T-helper 2 cell treated with Interferon-gamma antibody and Interleukin-4, amounts not matched to agents 5 μg/mL and 100 μg/mL, for 36 hours (primary cell): ENCODE measurements around the gene KIF26A.

Experiments used
- DNase-seq: peaks from one replicate; pipeline ENCODE4 v3.0.0; 2021; ENCODE audit warnings: low spot score
- H3K27ac Mint-ChIP-seq: one replicate; pipeline ENCODE4 v1.8.0; 2021; ENCODE audit warnings: mild to moderate bottlenecking, mixed read lengths
- H3K27me3 Mint-ChIP-seq: one replicate; pipeline ENCODE4 v1.8.0; 2021; ENCODE audit warnings: low read depth, mixed read lengths
- H3K36me3 Mint-ChIP-seq: one replicate; pipeline ENCODE4 v1.8.0; 2021; ENCODE audit warnings: low read depth, mixed read lengths
- H3K4me1 Mint-ChIP-seq: one replicate; pipeline ENCODE4 v1.8.0; 2021; ENCODE audit warnings: low read depth, mixed read lengths
- H3K4me3 Mint-ChIP-seq: one replicate; pipeline ENCODE4 v1.8.0; 2022; ENCODE audit warnings: mild to moderate bottlenecking, moderate library complexity, mixed read lengths
- H3K9me3 Mint-ChIP-seq: one replicate; pipeline ENCODE4 v1.8.0; 2021; ENCODE audit warnings: mixed read lengths

Gene KIF26A

DNA sequence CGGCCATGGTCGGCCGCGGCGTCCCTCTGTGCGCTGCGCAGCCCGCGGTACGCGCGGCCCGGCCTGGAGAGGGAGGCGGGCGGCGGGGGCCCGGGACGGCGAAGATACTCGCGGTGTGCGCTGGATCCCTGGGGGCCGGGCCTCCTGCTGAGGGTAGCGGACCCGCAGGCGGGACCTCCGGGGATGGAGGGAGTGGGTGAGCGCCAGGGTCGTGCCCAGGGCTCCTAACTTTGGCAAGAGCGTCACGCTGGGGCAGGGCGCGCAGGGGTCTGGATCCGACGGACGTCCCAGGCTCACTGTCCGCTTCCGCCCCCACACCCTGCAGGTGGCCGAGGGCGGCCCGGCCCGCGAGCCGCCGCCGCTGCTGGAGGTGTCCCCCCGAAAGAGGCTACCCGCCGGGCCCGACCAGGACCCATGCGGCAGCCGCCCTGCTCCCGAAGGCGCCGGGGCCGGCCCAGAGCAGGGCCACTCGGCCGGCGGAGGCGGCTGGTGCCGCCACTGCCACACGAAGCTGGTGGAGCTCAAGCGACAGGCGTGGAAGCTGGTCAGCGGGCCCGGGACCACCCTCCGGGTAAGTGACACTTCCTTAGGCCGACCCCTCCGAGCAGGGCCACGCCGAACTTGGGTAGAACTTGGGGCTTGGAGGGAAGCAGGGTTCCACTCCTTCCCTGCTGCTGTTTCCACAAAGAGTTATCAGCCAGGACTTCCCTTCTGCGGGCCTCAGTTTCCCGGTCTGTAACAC, 502 bp downstream of the KIF26A start:
- H3K9me3 Mint-ChIP-seq, result no peaks in the 10 kb centered on the region
- peaks cover 3% of the 10 kb centered on the region for H3K4me1 Mint-ChIP-seq
- no peak overlapping the region for H3K27ac Mint-ChIP-seq
- H3K4me3 Mint-ChIP-seq, result no peak overlapping the region
- peaks cover 29% of the 10 kb centered on the region for H3K27me3 Mint-ChIP-seq
- DNase-seq, result no peak
- H3K36me3 Mint-ChIP-seq, result no peaks in the 10 kb centered on the region

GRCh38 chr14:104139460-104140212, 1.2 kb downstream of the KIF26A start:
- Mint-ChIP-seq H3K9me3 (no peaks in the 10 kb centered on the region), H3K36me3 (no peaks in the 10 kb centered on the region), H3K27ac (no peak overlapping the region), H3K4me3 (no peak overlapping the region), H3K27me3 (peaks cover 23% of the 10 kb centered on the region), H3K4me1 (peaks cover 3% of the 10 kb centered on the region)
- no peak for DNase-seq

GRCh38 chr14:104140213-104140462, 1.8 kb downstream of the KIF26A start:
- Mint-ChIP-seq H3K4me3 (no peak overlapping the region), H3K27me3 (peaks cover 18% of the 10 kb centered on the region)

DNA sequence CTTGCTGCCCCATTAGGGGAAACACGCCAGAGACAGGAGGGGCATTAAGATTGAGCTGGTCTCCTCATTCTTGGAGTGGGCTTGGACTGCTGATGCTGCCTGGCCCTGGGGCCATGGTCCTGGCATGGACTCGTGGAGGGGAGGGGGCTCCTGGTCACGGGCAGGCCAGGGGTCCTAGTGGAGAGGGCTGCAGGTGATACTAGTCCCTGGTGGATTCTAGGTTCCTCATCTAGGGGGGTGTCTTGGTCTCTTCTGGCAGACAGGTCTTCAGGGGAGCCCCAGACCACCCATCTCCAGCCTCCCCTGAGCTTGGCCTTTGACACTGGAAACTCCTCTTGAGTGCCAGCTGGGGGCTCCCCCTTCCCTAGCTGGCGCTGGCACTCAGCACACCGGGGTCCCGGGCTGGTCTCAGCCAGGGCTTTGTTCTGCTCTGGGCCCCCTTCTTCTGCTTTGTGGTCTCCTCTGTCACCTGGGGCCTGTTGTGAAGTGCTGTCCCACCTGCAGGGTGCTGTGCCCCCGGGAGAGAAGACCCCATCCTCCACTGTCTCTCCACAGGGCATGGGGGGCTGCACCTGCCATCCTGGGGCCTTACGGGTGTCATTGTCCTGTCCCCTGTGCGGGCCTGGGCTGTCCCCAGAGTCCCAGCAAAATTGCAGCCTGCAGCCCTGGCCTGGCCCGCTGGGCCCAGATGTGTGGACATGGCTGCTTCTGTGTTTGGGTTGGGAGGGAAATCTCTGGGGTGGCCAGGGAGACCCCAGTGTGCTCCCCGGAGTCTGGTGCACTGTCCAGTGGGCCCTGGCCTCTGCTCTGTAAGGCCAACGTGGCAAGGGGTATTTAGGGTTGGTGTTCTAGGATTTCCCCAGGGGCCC, 2.3 kb downstream of the KIF26A start:
- H3K4me1 Mint-ChIP-seq, result peaks cover 3% of the 10 kb centered on the region
- no peak overlapping the region for H3K27ac Mint-ChIP-seq
- no peak overlapping the region for H3K4me3 Mint-ChIP-seq
- H3K36me3 Mint-ChIP-seq, result no peaks in the 10 kb centered on the region
- no peak for DNase-seq
- peaks cover 12% of the 10 kb centered on the region for H3K27me3 Mint-ChIP-seq
- no peaks in the 10 kb centered on the region for H3K9me3 Mint-ChIP-seq

More at GRCh38 chr14:104140213-104140462, 1.8 kb downstream of the KIF26A start:
- H3K9me3 Mint-ChIP-seq, result no peaks in the 10 kb centered on the region
- H3K36me3 Mint-ChIP-seq, result no peaks in the 10 kb centered on the region
- DNase-seq, result no peak
- peaks cover 3% of the 10 kb centered on the region for H3K4me1 Mint-ChIP-seq
- H3K27ac Mint-ChIP-seq, result no peak overlapping the region

- no peaks in the 10 kb centered on the region for H3K36me3 Mint-ChIP-seq
- no peaks in the 10 kb centered on the region for H3K9me3 Mint-ChIP-seq
- no peak overlapping the region for H3K27ac Mint-ChIP-seq
- peaks cover 10% of the 10 kb centered on the region for H3K27me3 Mint-ChIP-seq
- peaks cover 3% of the 10 kb centered on the region for H3K4me1 Mint-ChIP-seq
- no peak for DNase-seq
- H3K4me3 Mint-ChIP-seq, result no peak overlapping the region
Measured at GRCh38 chr14:104141621-104142091, 3.3 kb downstream of the KIF26A start.

DNA sequence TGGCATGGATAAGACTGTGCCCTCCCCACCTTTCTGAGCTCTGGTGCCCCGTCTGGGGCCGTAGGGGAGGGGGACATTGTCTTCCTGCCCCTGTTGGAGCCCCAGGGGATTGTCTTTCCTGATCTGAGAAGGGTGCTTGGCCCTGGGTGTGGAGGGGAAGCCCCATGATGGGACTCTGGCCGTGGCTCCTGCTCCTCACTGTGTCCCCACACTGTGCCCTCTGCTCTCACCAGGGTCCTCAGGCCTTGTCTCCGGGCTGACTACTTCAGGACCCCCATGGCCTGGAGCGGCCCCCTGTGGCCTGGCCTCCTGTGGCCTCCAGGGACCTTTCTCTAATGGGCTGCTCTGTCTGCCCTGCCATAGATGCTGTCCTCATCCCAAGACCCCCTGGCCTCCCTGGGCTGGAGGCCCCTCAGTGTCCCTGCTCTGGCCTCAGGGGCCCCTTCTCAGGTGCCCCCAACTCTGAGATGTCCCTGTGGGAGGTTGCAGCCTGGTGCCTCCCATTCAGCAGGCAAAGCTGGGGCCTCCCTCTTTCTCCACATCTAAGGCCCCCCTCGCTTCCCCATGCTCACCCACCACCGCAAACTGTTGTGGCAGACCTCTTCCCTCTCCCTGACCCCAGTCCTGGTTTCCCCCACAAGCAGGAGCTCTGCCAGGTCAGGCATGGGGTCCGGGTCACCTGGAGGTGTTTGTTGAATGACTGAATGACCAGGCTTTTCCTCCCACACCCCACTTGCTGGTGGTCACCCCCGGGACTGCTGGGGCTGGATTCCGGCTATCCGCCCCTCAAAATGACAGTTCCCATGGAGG, 4.0 kb downstream of the KIF26A start:
- no peak for DNase-seq
- H3K4me3 Mint-ChIP-seq, result no peak overlapping the region
- H3K27me3 Mint-ChIP-seq, result peaks cover 3% of the 10 kb centered on the region
- no peak overlapping the region for H3K27ac Mint-ChIP-seq
- H3K9me3 Mint-ChIP-seq, result no peaks in the 10 kb centered on the region
- no peaks in the 10 kb centered on the region for H3K4me1 Mint-ChIP-seq
- no peaks in the 10 kb centered on the region for H3K36me3 Mint-ChIP-seq

DNA sequence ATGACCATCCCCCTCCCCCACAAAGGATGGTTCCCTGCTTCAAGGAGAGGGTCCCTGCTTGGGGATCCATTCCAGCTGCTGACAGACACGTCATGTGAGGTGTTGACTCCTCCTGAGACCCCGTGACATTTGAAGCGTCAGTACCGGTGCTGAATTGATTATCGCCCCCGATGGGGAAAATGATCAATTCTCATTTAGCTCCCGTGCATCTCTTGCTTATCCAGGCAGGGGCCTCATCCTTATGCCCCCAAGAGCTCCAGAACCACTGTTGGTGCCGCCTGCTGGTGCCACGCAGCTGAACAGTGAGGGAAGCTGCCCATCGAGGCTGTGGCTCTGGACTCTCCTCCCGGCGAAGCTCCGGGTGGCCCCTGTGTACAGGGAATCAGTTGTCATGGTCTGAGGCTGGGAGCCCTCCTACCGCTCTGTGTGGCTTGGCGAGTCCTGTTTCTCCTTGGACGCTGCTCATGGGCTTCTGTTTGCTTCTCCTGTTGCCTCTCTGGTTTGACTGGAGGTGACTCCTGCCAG, 4.6 kb downstream of the KIF26A start:
- DNase-seq, result no peak
- Mint-ChIP-seq H3K9me3 (no peaks in the 10 kb centered on the region), H3K4me3 (no peak overlapping the region), H3K36me3 (no peaks in the 10 kb centered on the region), H3K27ac (no peak overlapping the region), H3K27me3 (peaks cover 2% of the 10 kb centered on the region), H3K4me1 (no peaks in the 10 kb centered on the region)

- DNase-seq, result no peak
- Mint-ChIP-seq H3K9me3 (no peaks in the 10 kb centered on the region), H3K4me1 (no peaks in the 10 kb centered on the region), H3K27ac (no peak overlapping the region), H3K36me3 (no peaks in the 10 kb centered on the region), H3K4me3 (no peak overlapping the region), H3K27me3 (peaks cover 2% of the 10 kb centered on the region)
Measured at GRCh38 chr14:104143521-104144452, 5.4 kb downstream of the KIF26A start.

GRCh38 chr14:104144453-104144790, 6.0 kb downstream of the KIF26A start:
- no peaks in the 10 kb centered on the region for H3K9me3 Mint-ChIP-seq
- H3K4me1 Mint-ChIP-seq, result no peaks in the 10 kb centered on the region

DNA sequence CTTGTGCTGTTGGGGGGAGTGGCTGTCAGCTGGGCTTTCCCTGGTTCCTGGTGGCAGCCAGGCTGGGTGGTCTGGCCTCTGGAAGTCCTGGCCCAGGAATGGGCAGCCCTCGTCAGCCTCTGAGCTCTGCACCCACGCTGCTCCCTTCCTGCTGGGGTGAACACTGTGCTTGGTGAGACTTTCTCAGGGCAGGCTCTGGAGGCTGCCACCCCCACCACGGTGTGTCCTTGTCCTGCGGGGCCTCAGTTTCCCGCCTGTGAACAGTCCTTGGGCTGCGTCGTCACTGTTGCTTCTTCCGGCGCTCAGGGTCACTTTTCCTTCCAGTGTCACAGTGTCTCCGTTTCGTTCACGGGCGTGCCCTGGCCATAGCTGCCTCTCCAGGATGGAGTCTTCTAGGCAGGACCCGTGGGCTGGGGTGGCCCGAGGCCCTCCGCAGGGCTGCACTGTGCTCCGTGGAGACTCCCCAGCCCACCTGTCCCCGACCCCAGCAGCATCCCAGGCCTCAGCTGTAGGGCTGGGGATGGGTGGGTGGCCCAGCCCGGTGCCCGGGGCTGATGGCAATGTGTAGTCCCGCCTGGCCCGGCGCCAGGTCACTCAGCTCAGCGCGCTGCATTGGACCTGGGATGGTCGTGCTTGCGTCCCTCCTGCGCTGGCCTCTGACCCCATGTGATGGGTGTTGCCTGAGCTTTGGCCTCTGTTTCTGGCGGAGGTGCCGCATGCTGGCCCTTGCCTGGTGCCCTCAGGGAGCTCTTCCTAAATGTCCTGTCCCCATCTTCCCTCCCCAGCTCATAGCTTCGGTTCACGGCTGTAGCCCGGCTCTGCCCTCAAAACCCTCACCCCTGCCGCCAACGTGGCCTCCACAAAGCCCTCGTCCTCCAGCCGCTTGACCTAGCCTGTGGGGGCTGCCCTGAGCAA, 6.8 kb downstream of the KIF26A start:
- H3K27ac Mint-ChIP-seq, result no peak overlapping the region
- no peak for DNase-seq
- peaks cover under 1% of the 10 kb centered on the region for H3K27me3 Mint-ChIP-seq
- H3K9me3 Mint-ChIP-seq, result no peaks in the 10 kb centered on the region
- H3K36me3 Mint-ChIP-seq, result no peaks in the 10 kb centered on the region
- no peak overlapping the region for H3K4me3 Mint-ChIP-seq
- no peaks in the 10 kb centered on the region for H3K4me1 Mint-ChIP-seq

More at GRCh38 chr14:104144453-104144790, 6.0 kb downstream of the KIF26A start:
- peaks cover 2% of the 10 kb centered on the region for H3K27me3 Mint-ChIP-seq
- no peak overlapping the region for H3K27ac Mint-ChIP-seq
- H3K36me3 Mint-ChIP-seq, result no peaks in the 10 kb centered on the region
- no peak for DNase-seq
- H3K4me3 Mint-ChIP-seq, result no peak overlapping the region

DNA sequence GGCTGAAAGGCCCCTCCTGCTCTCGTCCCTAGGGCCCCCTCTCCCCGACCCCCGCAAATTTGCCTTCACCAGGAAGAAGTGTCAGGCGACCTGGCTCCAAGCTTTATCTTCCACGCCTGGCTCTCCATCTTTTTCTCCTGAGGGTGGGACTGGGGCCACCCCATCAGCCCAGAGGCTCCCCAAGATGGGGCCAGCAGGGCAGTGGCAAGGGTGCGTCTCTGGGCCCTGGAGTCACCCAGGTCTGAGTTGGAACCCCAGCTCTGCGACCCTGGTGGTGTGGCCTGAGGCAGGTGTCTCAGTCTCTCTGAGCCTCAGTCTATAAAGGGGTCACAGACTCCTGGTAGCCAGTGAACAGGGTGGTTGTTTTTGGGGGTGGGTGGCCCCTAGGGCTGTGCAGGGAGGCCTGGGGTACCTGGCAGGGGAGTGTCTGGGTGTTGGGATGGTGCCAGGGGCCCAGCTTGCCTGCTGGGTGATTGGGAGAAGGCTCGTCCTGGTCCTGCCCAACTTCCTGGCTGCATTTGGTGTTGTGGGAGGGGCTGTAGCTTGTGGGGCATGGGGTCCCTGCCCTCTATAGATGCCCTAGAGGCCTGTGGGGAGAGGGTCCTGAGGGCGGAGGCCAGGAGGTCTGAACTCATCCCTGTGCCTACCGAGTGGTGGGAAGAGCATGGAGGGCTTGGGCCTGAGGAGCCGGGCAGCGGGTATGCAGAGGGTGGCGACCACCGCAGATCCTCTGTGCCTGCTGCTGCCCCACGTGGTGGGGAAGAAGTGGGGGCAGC, 7.6 kb downstream of the KIF26A start:
- Mint-ChIP-seq H3K36me3 (no peaks in the 10 kb centered on the region), H3K4me3 (no peak overlapping the region), H3K9me3 (no peaks in the 10 kb centered on the region), H3K27ac (no peak overlapping the region), H3K4me1 (no peaks in the 10 kb centered on the region), H3K27me3 (no peaks in the 10 kb centered on the region)
- no peak for DNase-seq
